ENCODE data around the gene NAGPA. TPM values are rescaled to one million over a fixed set of nuclear protein-coding genes. Genes with fewer than 3 reads are reported as not detected.

The NAGPA gene
- total and polyA plus RNA-seq, 10 of the 15 experiments (the other 5 are each of a cell fraction or from before 2014, with no cell fraction given), result 0.03 to 11.6 (median 6.6) TPM

GRCh38 chr16:5033256-5034166, at the start of gene NAGPA (continued):
- TF ChIP-seq, protein P1, sequence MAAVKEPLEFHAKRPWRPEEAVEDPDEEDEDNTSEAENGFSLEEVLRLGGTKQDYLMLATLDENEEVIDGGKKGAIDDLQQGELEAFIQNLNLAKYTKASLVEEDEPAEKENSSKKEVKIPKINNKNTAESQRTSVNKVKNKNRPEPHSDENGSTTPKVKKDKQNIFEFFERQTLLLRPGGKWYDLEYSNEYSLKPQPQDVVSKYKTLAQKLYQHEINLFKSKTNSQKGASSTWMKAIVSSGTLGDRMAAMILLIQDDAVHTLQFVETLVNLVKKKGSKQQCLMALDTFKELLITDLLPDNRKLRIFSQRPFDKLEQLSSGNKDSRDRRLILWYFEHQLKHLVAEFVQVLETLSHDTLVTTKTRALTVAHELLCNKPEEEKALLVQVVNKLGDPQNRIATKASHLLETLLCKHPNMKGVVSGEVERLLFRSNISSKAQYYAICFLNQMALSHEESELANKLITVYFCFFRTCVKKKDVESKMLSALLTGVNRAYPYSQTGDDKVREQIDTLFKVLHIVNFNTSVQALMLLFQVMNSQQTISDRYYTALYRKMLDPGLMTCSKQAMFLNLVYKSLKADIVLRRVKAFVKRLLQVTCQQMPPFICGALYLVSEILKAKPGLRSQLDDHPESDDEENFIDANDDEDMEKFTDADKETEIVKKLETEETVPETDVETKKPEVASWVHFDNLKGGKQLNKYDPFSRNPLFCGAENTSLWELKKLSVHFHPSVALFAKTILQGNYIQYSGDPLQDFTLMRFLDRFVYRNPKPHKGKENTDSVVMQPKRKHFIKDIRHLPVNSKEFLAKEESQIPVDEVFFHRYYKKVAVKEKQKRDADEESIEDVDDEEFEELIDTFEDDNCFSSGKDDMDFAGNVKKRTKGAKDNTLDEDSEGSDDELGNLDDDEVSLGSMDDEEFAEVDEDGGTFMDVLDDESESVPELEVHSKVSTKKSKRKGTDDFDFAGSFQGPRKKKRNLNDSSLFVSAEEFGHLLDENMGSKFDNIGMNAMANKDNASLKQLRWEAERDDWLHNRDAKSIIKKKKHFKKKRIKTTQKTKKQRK (IDR thresholded peaks at IDR 0.05; ENCODE audit: low read depth, low read length), result no peak
- TF ChIP-seq DPF2 (IDR thresholded peaks at IDR 0.05) (peak; percentile 60; the same call in 1 of the 2 replicates), SIX5 (IDR thresholded peaks at IDR 0.05; ENCODE audit: low read depth, low read length, severe bottlenecking) (peak; percentile 62), TARDBP (IDR thresholded peaks at IDR 0.05; ENCODE audit: borderline replicate concordance) (peak; percentile 91), NFIC (IDR thresholded peaks at IDR 0.05; ENCODE audit: low read depth, low read length) (peak; percentile 96), RUNX3 (IDR thresholded peaks at IDR 0.05; ENCODE audit: low read length) (peak; percentile 44; the same call in 1 of the 2 replicates), ZNF24 (IDR thresholded peaks at IDR 0.05) (0 out of 2 replicates have a peak, but pooled peaks have one; percentile 10), GATAD2B (conservative IDR thresholded peaks at IDR 0.05; ENCODE audit: low read depth) (peak; percentile 68), FOS (IDR thresholded peaks at IDR 0.05; ENCODE audit: borderline replicate concordance, extremely low read depth, insufficient read length) (peak; percentile 42), YY1 (IDR thresholded peaks at IDR 0.05; ENCODE audit: low read depth, low read length) (peak; percentile 99), RELA (IDR thresholded peaks at IDR 0.05; ENCODE audit: borderline replicate concordance, partially characterized antibody) (peak; percentile 77), MAX (IDR thresholded peaks at IDR 0.05; ENCODE audit: low read depth, low read length) (peak; percentile 97), CREB1 (IDR thresholded peaks at IDR 0.05; ENCODE audit: low read depth) (0 out of 2 replicates have a peak, but pooled peaks have one; percentile 40), MXI1 (IDR thresholded peaks at IDR 0.05; ENCODE audit: low read depth, low read length) (peak; percentile 97), POLR2AphosphoS5 (IDR thresholded peaks at IDR 0.05; ENCODE audit: low read length) (peak; percentile 56; the same call in 1 of the 2 replicates), IKZF1 (conservative IDR thresholded peaks at IDR 0.05) (peak; percentile 86), LARP7 (IDR thresholded peaks at IDR 0.05) (peak; percentile 86)
- TF ChIP-seq, protein P2, sequence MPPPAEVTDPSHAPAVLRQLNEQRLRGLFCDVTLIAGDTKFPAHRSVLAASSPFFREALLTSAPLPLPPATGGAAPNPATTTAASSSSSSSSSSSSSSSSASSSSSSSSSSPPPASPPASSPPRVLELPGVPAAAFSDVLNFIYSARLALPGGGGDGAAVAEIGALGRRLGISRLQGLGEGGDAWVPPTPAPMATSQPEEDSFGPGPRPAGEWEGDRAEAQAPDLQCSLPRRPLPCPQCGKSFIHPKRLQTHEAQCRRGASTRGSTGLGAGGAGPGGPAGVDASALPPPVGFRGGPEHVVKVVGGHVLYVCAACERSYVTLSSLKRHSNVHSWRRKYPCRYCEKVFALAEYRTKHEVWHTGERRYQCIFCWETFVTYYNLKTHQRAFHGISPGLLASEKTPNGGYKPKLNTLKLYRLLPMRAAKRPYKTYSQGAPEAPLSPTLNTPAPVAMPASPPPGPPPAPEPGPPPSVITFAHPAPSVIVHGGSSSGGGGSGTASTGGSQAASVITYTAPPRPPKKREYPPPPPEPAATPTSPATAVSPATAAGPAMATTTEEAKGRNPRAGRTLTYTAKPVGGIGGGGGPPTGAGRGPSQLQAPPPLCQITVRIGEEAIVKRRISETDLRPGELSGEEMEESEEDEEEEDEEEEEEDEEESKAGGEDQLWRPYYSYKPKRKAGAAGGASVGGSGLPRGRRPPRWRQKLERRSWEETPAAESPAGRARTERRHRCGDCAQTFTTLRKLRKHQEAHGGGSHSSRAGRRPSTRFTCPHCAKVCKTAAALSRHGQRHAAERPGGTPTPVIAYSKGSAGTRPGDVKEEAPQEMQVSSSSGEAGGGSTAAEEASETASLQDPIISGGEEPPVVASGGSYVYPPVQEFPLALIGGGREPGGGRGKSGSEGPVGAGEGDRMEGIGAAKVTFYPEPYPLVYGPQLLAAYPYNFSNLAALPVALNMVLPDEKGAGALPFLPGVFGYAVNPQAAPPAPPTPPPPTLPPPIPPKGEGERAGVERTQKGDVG (CRISPR knock-in tag; IDR thresholded peaks at IDR 0.05), result no peak
- TF ChIP-seq, protein P3, sequence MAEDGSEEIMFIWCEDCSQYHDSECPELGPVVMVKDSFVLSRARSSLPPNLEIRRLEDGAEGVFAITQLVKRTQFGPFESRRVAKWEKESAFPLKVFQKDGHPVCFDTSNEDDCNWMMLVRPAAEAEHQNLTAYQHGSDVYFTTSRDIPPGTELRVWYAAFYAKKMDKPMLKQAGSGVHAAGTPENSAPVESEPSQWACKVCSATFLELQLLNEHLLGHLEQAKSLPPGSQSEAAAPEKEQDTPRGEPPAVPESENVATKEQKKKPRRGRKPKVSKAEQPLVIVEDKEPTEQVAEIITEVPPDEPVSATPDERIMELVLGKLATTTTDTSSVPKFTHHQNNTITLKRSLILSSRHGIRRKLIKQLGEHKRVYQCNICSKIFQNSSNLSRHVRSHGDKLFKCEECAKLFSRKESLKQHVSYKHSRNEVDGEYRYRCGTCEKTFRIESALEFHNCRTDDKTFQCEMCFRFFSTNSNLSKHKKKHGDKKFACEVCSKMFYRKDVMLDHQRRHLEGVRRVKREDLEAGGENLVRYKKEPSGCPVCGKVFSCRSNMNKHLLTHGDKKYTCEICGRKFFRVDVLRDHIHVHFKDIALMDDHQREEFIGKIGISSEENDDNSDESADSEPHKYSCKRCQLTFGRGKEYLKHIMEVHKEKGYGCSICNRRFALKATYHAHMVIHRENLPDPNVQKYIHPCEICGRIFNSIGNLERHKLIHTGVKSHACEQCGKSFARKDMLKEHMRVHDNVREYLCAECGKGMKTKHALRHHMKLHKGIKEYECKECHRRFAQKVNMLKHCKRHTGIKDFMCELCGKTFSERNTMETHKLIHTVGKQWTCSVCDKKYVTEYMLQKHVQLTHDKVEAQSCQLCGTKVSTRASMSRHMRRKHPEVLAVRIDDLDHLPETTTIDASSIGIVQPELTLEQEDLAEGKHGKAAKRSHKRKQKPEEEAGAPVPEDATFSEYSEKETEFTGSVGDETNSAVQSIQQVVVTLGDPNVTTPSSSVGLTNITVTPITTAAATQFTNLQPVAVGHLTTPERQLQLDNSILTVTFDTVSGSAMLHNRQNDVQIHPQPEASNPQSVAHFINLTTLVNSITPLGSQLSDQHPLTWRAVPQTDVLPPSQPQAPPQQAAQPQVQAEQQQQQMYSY (CRISPR knock-in tag; IDR thresholded peaks at IDR 0.05), result no peak

All from GM12878 (cell line).